Measurements from ENCODE around the gene NRM.
"Not testable (repeated sequence)": the region's sequence is repeated elsewhere in the genome, so short reads cannot be mapped to it uniquely, and the experiment has no call there.

The NRM gene

GRCh38 chr6:30664994-30665767 lies 25.6 kb downstream of the NRM start:
- no peak for DNase-seq

GRCh38 chr6:30657922-30658321 lies 32.9 kb downstream of the NRM start:
- DNase-seq, result not testable (repeated sequence)

- peak; percentile 27 for DNase-seq
Measured at GRCh38 chr6:30657454-30657853, 33.3 kb downstream of the NRM start.

- DNase-seq, result no peak
Measured at GRCh38 chr6:30656513-30656912, 34.3 kb downstream of the NRM start.

- DNase-seq, result no peak
Measured at GRCh38 chr6:30655743-30656094, 35.1 kb downstream of the NRM start.

- DNase-seq, result no peak
Measured at GRCh38 chr6:30654798-30655742, 35.7 kb downstream of the NRM start.

- no peak for DNase-seq
Measured at GRCh38 chr6:30651143-30651542, 39.6 kb downstream of the NRM start.

GRCh38 chr6:30647242-30648116 lies 43.3 kb downstream of the NRM start:
- peak; percentile 55 for DNase-seq

GRCh38 chr6:30646450-30647241 lies 44.1 kb downstream of the NRM start, which contains the start of gene C6orf136:
Gene C6orf136, plus strand, starts transcription at chr6:30647133. Its CDS starts 99 bp downstream, at chr6:30647232.
- DNase-seq, result peak; percentile 90

GRCh38 chr6:30645989-30646388 lies 44.8 kb downstream of the NRM start:
- DNase-seq, result no peak

GRCh38 chr6:30644769-30645168 lies 46.0 kb downstream of the NRM start:
- DNase-seq, result no peak

GRCh38 chr6:30643656-30644055 lies 47.1 kb downstream of the NRM start:
- DNase-seq, result no peak

- DNase-seq, result no peak
Measured at GRCh38 chr6:30641048-30641447, 49.7 kb downstream of the NRM start.

- DNase-seq, result no peak
Measured at GRCh38 chr6:30640481-30640880, 50.3 kb downstream of the NRM start.
